Iris pigment epithelial cell (primary cell): ENCODE results near the gene OGFR.

Experiments
- DNase-seq: peaks from one replicate; pipeline ENCODE4 v3.0.0-alpha.2; 2011; ENCODE audit warnings: low read depth

The OGFR gene

GRCh38 chr20:62825986-62826645, 21.5 kb downstream of the OGFR start:
- DNase-seq = no peak

GRCh38 chr20:62826646-62827310, 22.1 kb downstream of the OGFR start:
- no peak for DNase-seq

GRCh38 chr20:62827311-62828038, 22.8 kb downstream of the OGFR start:
- DNase-seq = no peak

- DNase-seq = no peak
Measured at GRCh38 chr20:62828051-62828450, 23.4 kb downstream of the OGFR start.

- DNase-seq = no peak
Measured at GRCh38 chr20:62828511-62829230, 24.0 kb downstream of the OGFR start.

- DNase-seq = no peak
Measured at GRCh38 chr20:62829231-62830230, 24.9 kb downstream of the OGFR start.

- no peak for DNase-seq
Measured at GRCh38 chr20:62830251-62830650, 25.6 kb downstream of the OGFR start.

- DNase-seq = no peak
Measured at GRCh38 chr20:62830821-62831220, 26.2 kb downstream of the OGFR start.

GRCh38 chr20:62831361-62831788, 26.7 kb downstream of the OGFR start:
- DNase-seq = no peak

- no peak for DNase-seq
Measured at GRCh38 chr20:62831854-62832211, 27.2 kb downstream of the OGFR start.

- no peak for DNase-seq
Measured at GRCh38 chr20:62832212-62832922, 27.7 kb downstream of the OGFR start.

GRCh38 chr20:62832951-62833391, 28.3 kb downstream of the OGFR start:
- no peak for DNase-seq

GRCh38 chr20:62834967-62835730, 30.5 kb downstream of the OGFR start:
- DNase-seq = no peak

GRCh38 chr20:62835931-62836861, 31.6 kb downstream of the OGFR start:
- peak; percentile 58 for DNase-seq

- DNase-seq = no peak
Measured at GRCh38 chr20:62836967-62837490, 32.4 kb downstream of the OGFR start.

GRCh38 chr20:62837790-62838127, 33.1 kb downstream of the OGFR start:
- no peak for DNase-seq

- DNase-seq = peak; percentile 62
Measured at GRCh38 chr20:62838128-62838891, 33.7 kb downstream of the OGFR start.

- DNase-seq = no peak
Measured at GRCh38 chr20:62839261-62839660, 34.6 kb downstream of the OGFR start.
